GM12872 (cell line): ENCODE measurements around the gene PGR.

Source experiments
- CTCF ChIP-seq: IDR thresholded peaks from 3 replicates; pipeline ENCODE4 v1.5.1; 2011; ENCODE audit warnings: low read depth, mild to moderate bottlenecking, low read length, moderate library complexity; ENCODE audit not compliant: insufficient read depth

The PGR gene

DNA sequence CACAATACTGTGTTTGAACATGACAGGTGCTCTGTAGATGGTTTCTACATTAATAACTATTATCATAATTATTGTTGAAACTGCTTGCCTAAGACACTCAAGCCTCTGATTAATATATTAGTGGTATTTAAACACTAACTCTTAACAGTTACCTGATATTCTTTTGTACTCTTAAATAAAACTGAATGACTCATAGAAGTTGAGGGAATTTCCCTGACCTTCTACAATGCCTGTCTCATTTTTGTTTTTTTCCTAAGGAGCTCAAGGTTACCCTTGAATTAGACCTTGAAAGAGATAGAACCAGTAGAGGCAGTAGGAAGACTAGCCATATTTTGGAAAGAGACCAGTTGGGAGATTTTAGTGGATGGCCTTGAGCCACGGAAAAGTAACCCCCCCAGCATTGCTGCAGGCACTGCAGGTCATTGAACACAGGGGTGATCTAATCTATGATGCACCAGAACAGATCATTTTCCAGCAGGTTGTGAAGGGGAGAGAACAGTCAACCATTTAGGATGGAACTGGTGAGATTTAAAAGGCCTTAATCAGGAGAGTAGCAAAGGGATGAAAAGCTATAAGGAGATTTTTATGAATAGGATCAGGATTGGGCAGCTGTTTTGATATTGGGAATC lies 148.3 kb downstream of the PGR start:
- no peak for TF ChIP-seq CTCF

GRCh38 chr11:100980156-100980555 lies 149.5 kb downstream of the PGR start:
- TF ChIP-seq CTCF = no peak
